Nephron (organoid): ENCODE measurements around the gene PMPCA.
A peak's percentile ranks its signal among the peaks of the same experiment; 100 is the strongest.

Source experiments
- H3K27ac Mint-ChIP-seq, 3 experiments: 2 replicates each; pipeline ENCODE4 v1.8.0; 2020; ENCODE audit warnings: mixed read lengths in 3 of 3, mild to moderate bottlenecking in 2 of 3, moderate library complexity in 1 of 3
- H3K27me3 Mint-ChIP-seq: 2 replicates; pipeline ENCODE4 v1.8.0; 2021; ENCODE audit warnings: low read depth, mild to moderate bottlenecking, moderate library complexity, mixed read lengths
- H3K36me3 Mint-ChIP-seq: 2 replicates; pipeline ENCODE4 v1.8.0; 2020; ENCODE audit warnings: low read depth, mixed read lengths
- H3K4me1 Mint-ChIP-seq: 2 replicates; pipeline ENCODE4 v1.8.0; 2020; ENCODE audit warnings: mixed read lengths
- H3K4me3 Mint-ChIP-seq, 3 experiments: 2 replicates each; pipeline ENCODE4 v1.8.0; 2020; ENCODE audit warnings: mild to moderate bottlenecking in 3 of 3, mixed read lengths in 3 of 3, moderate library complexity in 2 of 3
- H3K9me3 Mint-ChIP-seq: 2 replicates; pipeline ENCODE4 v1.8.0; 2020; ENCODE audit warnings: mixed read lengths
- TF ChIP-seq, protein P1 (sequence below), 3 experiments: fragments of 200-600 bp; sonication (generic); IDR thresholded peaks; one replicate each; pipeline ENCODE4 v1.5.0; 2021; ENCODE audit warnings: antibody characterized with exemption in 3 of 3; ENCODE audit not compliant: unreplicated experiment in 3 of 3

The PMPCA gene

DNA sequence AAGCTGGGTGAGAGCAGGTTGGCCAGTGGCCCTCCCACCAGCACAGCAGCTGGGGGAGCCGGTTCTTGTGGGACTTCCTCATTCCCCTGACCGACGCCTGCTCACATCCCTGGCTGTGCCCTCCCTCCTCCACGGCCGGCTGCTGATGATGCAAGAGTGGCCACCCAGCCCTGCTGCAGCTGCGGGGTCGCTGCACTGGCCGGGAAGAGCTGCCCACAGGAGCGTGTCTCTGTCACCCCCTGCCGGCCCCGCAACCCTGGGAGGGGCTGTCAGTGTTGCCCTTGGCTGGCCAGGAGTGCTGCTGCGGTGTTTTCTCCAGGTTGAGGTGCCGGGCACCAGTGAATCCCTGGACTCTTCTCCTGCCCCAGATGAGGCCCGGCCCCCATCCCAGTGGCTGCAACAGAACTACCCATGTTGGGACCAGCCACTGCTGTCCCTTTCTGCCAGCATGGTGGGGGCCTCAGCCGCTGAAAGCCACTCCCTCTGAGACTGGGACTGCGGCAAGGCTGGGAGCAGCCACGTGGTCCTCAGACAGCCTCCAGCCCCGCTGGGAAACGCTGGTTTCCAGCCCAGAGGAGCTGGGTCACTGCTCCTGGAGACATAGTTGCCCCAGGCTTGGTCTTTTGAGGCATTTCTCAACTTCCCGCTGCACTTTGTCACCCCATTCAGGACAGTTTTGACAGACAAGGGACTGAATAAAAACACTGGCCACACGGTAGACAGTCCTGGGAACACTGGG lies 37.7 kb upstream of the PMPCA start:
- Mint-ChIP-seq H3K9me3 (no peaks in the 10 kb centered on the region), H3K4me1 (no peaks in the 10 kb centered on the region), H3K4me3 (peak overlapping the region in 1 of 3 experiments; percentile 30), H3K27ac (peak overlapping the region in 2 of 3 experiments; percentile 43 to 81), H3K27me3 (no peaks in the 10 kb centered on the region), H3K36me3 (no peaks in the 10 kb centered on the region)
- TF ChIP-seq, protein P1, sequence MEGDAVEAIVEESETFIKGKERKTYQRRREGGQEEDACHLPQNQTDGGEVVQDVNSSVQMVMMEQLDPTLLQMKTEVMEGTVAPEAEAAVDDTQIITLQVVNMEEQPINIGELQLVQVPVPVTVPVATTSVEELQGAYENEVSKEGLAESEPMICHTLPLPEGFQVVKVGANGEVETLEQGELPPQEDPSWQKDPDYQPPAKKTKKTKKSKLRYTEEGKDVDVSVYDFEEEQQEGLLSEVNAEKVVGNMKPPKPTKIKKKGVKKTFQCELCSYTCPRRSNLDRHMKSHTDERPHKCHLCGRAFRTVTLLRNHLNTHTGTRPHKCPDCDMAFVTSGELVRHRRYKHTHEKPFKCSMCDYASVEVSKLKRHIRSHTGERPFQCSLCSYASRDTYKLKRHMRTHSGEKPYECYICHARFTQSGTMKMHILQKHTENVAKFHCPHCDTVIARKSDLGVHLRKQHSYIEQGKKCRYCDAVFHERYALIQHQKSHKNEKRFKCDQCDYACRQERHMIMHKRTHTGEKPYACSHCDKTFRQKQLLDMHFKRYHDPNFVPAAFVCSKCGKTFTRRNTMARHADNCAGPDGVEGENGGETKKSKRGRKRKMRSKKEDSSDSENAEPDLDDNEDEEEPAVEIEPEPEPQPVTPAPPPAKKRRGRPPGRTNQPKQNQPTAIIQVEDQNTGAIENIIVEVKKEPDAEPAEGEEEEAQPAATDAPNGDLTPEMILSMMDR (IDR thresholded peaks at IDR 0.05; ENCODE audit: unreplicated experiment in 3 of 3) = peak in 1 of 3 experiments; percentile 37

DNA sequence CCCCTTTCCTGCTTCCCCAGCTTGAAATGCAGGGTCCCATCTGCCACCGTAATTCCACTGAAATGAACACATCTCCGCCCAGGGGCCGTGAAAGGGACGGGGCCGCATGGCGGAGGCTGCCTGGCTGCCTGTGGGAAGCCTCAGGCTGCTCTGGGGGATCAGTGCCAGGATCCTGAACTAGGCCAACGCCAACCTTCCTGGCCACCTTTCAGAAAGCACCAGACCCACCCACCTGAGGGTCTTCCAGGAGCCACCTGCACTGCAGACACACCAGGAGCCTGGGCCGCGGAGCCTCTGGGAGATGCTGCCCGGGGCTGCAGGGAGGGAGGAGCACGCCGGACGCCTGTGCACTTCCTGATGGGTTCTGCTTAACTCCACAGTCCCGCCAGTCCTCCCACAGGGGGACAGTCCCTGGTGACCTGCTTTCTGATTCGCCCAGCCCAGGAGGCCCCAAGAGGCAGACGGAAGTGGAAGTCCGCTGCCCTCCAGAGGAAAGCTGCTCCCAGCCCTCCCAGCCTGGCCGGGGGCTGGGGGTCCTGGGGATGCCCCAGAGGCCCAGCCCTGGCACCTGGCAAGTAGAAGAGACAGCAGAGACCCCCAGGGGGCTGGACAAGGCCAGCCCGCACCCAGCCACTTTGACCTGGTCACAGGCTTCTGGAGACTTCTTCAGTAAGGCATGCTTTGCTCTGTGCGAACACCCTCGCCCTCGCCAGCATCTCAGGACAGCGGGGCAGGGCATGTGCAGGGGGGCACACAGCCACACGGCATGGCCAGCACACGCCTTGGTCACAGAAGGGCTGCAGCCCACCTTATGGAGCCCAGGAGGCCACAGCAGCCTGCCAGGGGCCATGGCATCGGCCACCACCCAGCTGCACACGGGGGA lies 36.9 kb upstream of the PMPCA start, which contains the start of gene CARD9:
CARD9 (minus strand) TSS at position 370 of the 883 bp plus-strand sequence. CDS start 1,591 bp downstream, outside the sequence.
- no peaks in the 10 kb centered on the region for H3K36me3 Mint-ChIP-seq
- no peaks in the 10 kb centered on the region for H3K9me3 Mint-ChIP-seq
- no peaks in the 10 kb centered on the region for H3K27me3 Mint-ChIP-seq
- no peaks in the 10 kb centered on the region for H3K4me1 Mint-ChIP-seq
- TF ChIP-seq, protein P1 (IDR thresholded peaks at IDR 0.05; ENCODE audit: unreplicated experiment in 3 of 3) = no peak
- H3K4me3 Mint-ChIP-seq = peak within 1 kb of the TSS in 1 of 3 experiments; percentile 30
- H3K27ac Mint-ChIP-seq = peak within 1 kb of the TSS in 2 of 3 experiments; percentile 43 to 81

DNA sequence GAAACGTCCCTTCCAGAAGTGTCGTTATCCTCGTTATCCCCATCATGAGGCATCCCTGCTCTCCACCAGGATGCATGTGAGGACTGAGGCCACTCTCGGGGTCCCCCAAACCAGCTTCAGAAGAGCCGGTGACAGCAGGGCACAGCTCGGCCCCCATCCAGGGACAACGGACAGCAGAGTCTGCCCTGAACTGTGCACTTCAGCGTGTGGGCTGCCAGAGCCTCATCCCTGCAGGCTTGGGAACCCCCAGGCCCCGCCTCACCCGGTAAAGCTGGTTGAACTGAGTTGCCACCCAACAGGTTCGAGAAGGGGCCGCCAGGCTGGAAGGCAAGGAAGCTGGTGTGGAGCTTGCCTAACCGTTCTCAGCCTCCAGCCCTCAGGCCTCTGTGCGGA lies 36.3 kb upstream of the PMPCA start:
- Mint-ChIP-seq H3K4me1 (no peaks in the 10 kb centered on the region), H3K27ac (no peak overlapping the region), H3K4me3 (no peak overlapping the region), H3K9me3 (no peaks in the 10 kb centered on the region), H3K27me3 (no peaks in the 10 kb centered on the region), H3K36me3 (no peaks in the 10 kb centered on the region)
- TF ChIP-seq, protein P1 (IDR thresholded peaks at IDR 0.05; ENCODE audit: unreplicated experiment in 3 of 3) = no peak

DNA sequence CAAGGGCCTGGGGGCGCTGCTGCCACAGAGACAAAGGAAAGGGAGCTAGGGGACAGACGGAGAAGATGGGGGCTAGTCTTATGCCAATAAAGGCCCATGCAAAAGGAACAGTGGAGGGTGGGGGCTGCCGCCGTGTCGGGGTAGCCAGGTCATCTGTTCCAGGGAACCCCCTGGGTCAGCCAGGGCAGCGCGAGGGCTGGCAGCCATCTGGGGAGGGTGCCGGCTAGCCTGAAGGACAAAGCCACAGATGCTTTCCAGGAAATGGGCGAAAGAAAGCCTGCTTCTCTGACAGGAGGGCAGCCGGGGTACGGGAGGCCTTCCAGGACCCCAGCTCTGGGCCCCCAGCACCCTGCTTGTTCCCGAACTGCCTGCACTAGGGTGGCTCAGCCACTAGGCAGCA lies 35.4 kb upstream of the PMPCA start:
- TF ChIP-seq, protein P1 (IDR thresholded peaks at IDR 0.05; ENCODE audit: unreplicated experiment in 3 of 3) = no peak
- Mint-ChIP-seq H3K36me3 (no peaks in the 10 kb centered on the region), H3K4me3 (no peak overlapping the region), H3K4me1 (no peaks in the 10 kb centered on the region), H3K27me3 (no peaks in the 10 kb centered on the region), H3K27ac (no peak overlapping the region), H3K9me3 (no peaks in the 10 kb centered on the region)

DNA sequence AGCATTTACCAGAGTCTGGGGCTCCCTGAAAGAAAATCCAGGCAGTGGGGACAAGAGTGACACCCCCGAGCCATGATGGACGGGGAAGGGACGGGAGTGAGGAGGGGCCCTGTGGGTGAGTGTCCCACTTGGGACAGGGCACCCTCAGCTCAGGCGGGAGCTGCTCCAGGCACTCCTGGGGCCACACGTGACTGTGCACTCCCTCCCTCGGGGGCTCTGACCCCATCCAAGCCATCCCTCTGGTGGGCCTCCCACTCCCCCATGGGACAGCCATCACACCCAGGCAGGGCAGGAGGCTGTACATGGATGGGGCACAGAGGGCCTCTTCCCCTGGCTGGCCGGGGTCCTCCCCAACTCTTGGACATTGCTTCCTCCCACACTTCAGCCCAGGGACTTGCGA lies 34.0 kb upstream of the PMPCA start:
- Mint-ChIP-seq H3K4me3 (no peak overlapping the region), H3K9me3 (no peaks in the 10 kb centered on the region), H3K27ac (no peak overlapping the region), H3K27me3 (no peaks in the 10 kb centered on the region), H3K4me1 (no peaks in the 10 kb centered on the region), H3K36me3 (no peaks in the 10 kb centered on the region)
- TF ChIP-seq, protein P1 (IDR thresholded peaks at IDR 0.05; ENCODE audit: unreplicated experiment in 3 of 3) = no peak
